ENCODE results near the gene TRPM2. TPM values are rescaled to one million over a fixed set of nuclear protein-coding genes. Genes with fewer than 3 reads are reported as not detected.

Gene TRPM2
- total and polyA plus RNA-seq, 2 donors (not counting 1 experiment from before 2014, with no cell fraction given), result not detected

DNA sequence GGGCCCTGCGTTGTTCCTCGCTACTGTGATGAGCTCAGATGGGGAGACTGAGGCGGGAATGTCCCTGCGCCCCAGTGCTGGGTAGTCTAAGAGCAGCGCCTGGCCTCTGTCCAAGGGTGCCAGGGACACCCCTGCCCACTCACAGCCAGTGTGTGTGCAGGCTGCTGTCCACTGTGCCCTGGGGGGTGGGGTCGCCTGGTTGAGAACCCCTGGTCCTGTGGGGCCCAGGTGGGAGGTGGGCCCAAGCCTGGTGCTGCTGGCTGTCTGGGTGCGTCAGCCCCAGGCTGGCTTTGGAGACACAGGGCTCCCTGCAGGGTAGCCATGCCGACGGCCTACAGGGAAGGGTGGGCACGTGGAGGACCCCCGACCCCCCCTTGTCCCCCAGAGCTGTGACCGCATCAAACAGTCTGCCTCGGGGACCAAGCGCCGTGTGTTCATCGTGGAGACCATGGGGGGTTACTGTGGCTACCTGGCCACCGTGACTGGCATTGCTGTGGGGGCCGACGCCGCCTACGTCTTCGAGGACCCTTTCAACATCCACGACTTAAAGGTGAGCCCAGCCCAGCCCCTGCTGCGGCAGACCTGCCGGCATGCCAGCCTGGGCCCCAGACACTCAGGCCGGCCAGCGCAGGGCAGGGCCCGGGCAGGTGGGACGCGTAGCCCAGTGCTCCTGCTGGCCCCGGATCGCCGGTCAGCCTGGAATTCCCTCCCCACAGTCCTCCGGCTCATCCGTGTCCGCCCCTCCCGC lies 29.1 kb upstream of the TRPM2 start:
- no peaks in the 10 kb centered on the region for H3K27me3 ChIP-seq (ENCODE audit: control insufficient read depth, insufficient read depth, low read length)
- no peak overlapping the region for H3K4me2 ChIP-seq (ENCODE audit: extremely low read depth, insufficient read depth, low read length)
- no peaks in the 10 kb centered on the region for H3K79me2 ChIP-seq (ENCODE audit: control insufficient read depth, insufficient read depth, low read length)
- H3K9ac ChIP-seq (ENCODE audit: insufficient read depth, low read length), result no peak overlapping the region
- no peaks in the 10 kb centered on the region for H3K4me1 ChIP-seq (ENCODE audit: control insufficient read depth, extremely low read depth, insufficient read depth, low read length)
- H3K36me3 ChIP-seq (ENCODE audit: control insufficient read depth, insufficient read depth, low read length), result peaks cover 23% of the 10 kb centered on the region
- no peaks in the 10 kb centered on the region for H4K20me1 ChIP-seq (ENCODE audit: control insufficient read depth, extremely low read depth, insufficient read depth, low read length)
- H2AFZ ChIP-seq (ENCODE audit: low read length), result no peak overlapping the region
- H3K9me3 ChIP-seq (ENCODE audit: control insufficient read depth, insufficient read depth, low read depth, low read length), result no peaks in the 10 kb centered on the region
- DNase-seq (ENCODE audit: low read depth in 2 of 2), result no peak
- no peak for TF ChIP-seq CTCF (conservative IDR thresholded peaks at IDR 0.05 in 1 of 2, IDR thresholded peaks at IDR 0.05 in 1 of 2; ENCODE audit: low read depth in 1 of 2, low read length in 2 of 2)
- TF ChIP-seq EZH2 (IDR thresholded peaks at IDR 0.05; ENCODE audit: low read length, missing control alignments), result no peak
- H3K4me3 ChIP-seq (replicated peaks in 1 of 4; ENCODE audit: control extremely low read depth in 1 of 4, insufficient read depth in 1 of 4, low read depth in 3 of 4, low read length in 4 of 4), result no peak overlapping the region
- no peak overlapping the region for H3K27ac ChIP-seq (ENCODE audit: insufficient read depth, low read length)

DNA sequence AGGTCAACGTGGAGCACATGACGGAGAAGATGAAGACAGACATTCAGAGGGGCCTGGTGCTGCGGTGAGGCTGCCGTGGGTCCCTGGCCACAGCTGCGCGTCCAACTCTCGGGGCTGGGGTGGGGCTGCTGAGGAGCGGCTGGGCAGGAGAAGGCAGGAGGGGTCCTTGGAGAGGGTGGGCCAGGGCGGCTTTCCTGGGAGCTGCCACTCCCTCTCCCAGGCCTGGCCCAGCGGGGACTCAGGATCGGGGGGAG lies 28.6 kb upstream of the TRPM2 start:
- no peak for DNase-seq (ENCODE audit: low read depth in 2 of 2)
- Histone ChIP-seq H3K9me3 (ENCODE audit: control insufficient read depth, insufficient read depth, low read depth, low read length) (no peaks in the 10 kb centered on the region), H3K4me1 (ENCODE audit: control insufficient read depth, extremely low read depth, insufficient read depth, low read length) (no peaks in the 10 kb centered on the region), H4K20me1 (ENCODE audit: control insufficient read depth, extremely low read depth, insufficient read depth, low read length) (no peaks in the 10 kb centered on the region), H3K4me3 (replicated peaks in 1 of 4; ENCODE audit: control extremely low read depth in 1 of 4, insufficient read depth in 1 of 4, low read depth in 3 of 4, low read length in 4 of 4) (no peak overlapping the region), H3K27ac (ENCODE audit: insufficient read depth, low read length) (no peak overlapping the region), H3K36me3 (ENCODE audit: control insufficient read depth, insufficient read depth, low read length) (peaks cover 21% of the 10 kb centered on the region), H3K4me2 (ENCODE audit: extremely low read depth, insufficient read depth, low read length) (no peak overlapping the region), H3K27me3 (ENCODE audit: control insufficient read depth, insufficient read depth, low read length) (no peaks in the 10 kb centered on the region), H3K9ac (ENCODE audit: insufficient read depth, low read length) (no peak overlapping the region), H2AFZ (ENCODE audit: low read length) (no peak overlapping the region), H3K79me2 (ENCODE audit: control insufficient read depth, insufficient read depth, low read length) (no peaks in the 10 kb centered on the region)
- TF ChIP-seq EZH2 (IDR thresholded peaks at IDR 0.05; ENCODE audit: low read length, missing control alignments) (no peak), CTCF (conservative IDR thresholded peaks at IDR 0.05 in 1 of 2, IDR thresholded peaks at IDR 0.05 in 1 of 2; ENCODE audit: low read depth in 1 of 2, low read length in 2 of 2) (no peak)

GRCh38 chr21:44325386-44326271 lies 27.8 kb upstream of the TRPM2 start:
- no peaks in the 10 kb centered on the region for H4K20me1 ChIP-seq (ENCODE audit: control insufficient read depth, extremely low read depth, insufficient read depth, low read length)
- no peak overlapping the region for H2AFZ ChIP-seq (ENCODE audit: low read length)
- H3K9me3 ChIP-seq (ENCODE audit: control insufficient read depth, insufficient read depth, low read depth, low read length), result no peaks in the 10 kb centered on the region
- no peak for DNase-seq (ENCODE audit: low read depth in 2 of 2)
- no peak overlapping the region for H3K4me2 ChIP-seq (ENCODE audit: extremely low read depth, insufficient read depth, low read length)
- H3K79me2 ChIP-seq (ENCODE audit: control insufficient read depth, insufficient read depth, low read length), result no peaks in the 10 kb centered on the region
- no peak overlapping the region for H3K4me3 ChIP-seq (replicated peaks in 1 of 4; ENCODE audit: control extremely low read depth in 1 of 4, insufficient read depth in 1 of 4, low read depth in 3 of 4, low read length in 4 of 4)
- H3K27me3 ChIP-seq (ENCODE audit: control insufficient read depth, insufficient read depth, low read length), result no peaks in the 10 kb centered on the region
- TF ChIP-seq CTCF (conservative IDR thresholded peaks at IDR 0.05 in 1 of 2, IDR thresholded peaks at IDR 0.05 in 1 of 2; ENCODE audit: low read depth in 1 of 2, low read length in 2 of 2) (no peak), EZH2 (IDR thresholded peaks at IDR 0.05; ENCODE audit: low read length, missing control alignments) (no peak)
- peaks cover 21% of the 10 kb centered on the region for H3K36me3 ChIP-seq (ENCODE audit: control insufficient read depth, insufficient read depth, low read length)
- H3K27ac ChIP-seq (ENCODE audit: insufficient read depth, low read length), result no peak overlapping the region
- H3K4me1 ChIP-seq (ENCODE audit: control insufficient read depth, extremely low read depth, insufficient read depth, low read length), result no peaks in the 10 kb centered on the region
- no peak overlapping the region for H3K9ac ChIP-seq (ENCODE audit: insufficient read depth, low read length)
